T-helper 9 cell (primary cell): ENCODE measurements around the gene ACTN1.

Experiments
- DNase-seq: peaks from one replicate; pipeline ENCODE4 v3.0.0-alpha.2; 2020

ACTN1 gene

GRCh38 chr14:68948686-68949600 is 30.2 kb downstream of the ACTN1 start:
- DNase-seq, result no peak

DNA sequence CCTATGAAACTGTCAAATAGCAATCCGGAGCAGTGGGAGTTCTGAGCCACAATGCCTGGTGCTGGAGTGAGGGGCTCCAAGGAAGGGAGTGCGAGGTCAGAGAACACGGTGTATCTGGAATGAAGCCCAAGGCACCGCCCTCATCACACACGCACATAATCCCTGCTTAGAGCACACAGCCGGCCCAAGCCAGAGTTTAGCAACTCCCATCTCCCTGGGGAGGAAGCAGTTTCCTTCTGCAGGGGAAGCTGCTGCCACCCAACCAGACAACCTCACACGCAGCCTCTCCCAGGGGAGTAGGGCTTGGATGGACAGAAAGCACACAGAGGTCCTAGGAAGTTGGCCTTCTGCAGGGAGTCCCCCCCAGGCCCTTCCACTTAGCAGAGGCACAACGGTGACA is 31.3 kb downstream of the ACTN1 start:
- no peak for DNase-seq

DNA sequence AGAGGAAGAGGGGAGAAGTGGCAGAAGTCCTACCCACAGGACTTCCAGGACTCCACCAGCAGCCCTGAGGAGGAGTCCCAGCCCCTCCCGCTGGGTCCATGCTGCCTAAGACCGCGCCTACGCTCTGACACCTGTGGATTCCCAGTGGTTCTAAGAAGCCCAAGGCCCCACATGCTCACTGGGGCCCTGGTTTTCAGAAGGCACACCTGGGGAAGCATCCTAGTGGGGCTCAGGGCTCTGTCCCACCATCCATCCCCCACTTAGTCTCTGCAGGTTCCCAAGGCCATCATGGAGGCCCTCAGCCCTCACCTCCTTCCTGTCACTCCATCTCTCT is 32.6 kb downstream of the ACTN1 start:
- no peak for DNase-seq

DNA sequence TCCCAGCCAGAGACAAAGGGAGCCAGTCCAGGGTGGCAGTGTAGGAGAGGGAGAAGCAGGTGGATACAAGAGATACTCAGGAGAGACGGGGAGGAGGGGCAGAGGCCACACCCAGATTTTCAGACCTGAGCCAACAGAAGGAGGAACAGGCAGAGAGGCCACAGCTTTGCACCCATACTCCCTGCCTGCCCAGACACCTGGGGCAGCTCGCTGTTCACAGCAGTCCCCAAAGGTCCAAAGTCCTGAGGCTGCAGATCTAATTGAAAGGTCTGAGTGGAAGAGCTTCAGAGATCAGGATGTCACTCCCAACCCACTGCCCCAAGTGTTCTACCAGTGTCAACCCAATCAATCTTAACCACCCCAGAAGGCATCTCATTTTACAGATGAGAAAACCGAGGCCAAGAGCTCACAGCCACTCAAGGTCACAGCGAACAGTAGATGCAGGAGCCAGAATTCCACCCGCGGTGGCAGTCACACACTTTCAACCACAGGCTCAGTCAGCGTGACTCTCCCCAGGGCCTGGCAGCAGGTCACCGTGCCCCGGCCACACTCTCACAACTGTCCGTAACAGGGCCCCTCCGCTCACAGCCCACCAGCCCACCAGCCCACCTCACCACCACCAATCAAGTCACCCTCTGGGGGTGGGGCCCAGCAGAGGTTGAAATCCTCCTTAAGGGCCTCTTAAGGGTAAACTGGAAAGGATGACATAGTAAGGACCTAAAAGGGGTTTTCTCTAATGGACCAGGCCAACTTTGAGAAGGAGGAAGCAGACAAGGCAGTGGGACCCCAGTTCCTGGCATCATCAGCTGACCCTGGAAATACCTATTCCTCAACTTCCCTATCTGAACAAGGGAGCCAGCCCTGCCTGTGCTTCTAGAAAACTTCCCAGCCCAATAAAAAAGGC is 33.3 kb downstream of the ACTN1 start:
- no peak for DNase-seq

- DNase-seq, result no peak
Observed at GRCh38 chr14:68945190-68945584, 33.9 kb downstream of the ACTN1 start.

DNA sequence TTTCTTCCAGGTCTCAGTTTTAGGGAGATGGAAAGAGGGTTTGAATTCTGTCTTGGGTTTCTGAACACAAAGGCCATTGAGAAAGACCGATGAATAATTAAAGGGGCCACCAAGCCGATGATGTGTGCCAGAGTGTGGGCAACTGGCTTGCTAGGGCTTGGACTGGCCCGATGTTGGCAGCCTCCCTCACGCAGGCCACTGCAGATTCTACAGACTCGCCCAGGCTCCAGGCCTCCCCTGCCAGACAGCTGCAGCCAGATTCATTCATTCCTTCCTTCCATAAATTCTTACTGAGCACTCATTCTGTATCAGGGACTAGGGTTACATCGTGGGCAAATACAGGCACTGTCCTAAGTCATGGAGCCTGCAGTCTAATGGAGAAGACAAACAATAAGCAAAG is 34.9 kb downstream of the ACTN1 start:
- no peak for DNase-seq

GRCh38 chr14:68943107-68943506 is 36.0 kb downstream of the ACTN1 start:
- no peak for DNase-seq

DNA sequence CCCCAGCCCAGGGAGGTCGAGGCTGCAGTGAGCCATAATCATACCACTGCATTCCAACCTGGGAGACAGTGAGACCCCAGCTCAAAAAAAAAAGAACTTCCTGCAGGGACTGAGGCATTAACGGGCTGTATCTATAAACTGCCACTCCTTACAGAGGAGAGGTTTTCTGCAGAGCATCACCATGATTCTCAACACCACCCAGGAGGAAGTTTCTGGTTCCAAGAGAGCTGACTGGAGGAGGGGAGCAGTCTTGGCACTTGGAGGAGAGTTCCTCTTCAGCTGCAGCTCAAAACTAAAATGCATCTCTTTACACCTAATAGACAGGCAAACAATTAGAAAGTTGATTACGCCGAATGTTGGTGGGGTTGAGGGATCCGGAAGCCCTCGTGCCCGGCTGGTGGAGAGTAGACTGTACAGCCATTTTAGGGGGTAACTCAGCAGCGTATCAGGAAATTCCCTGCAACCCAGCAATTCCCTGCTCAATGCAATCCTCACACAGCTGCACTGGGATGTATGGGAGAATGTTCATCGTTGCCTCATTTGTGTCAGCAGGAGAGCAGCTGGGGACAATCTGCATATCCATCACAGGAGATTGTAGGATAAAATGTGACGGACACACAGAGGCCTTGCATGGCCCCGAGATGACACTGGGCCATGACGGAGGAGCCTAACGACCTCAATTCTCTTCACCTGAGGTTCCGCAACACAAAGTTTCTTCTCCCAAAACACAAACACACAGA is 36.6 kb downstream of the ACTN1 start:
- no peak for DNase-seq

DNA sequence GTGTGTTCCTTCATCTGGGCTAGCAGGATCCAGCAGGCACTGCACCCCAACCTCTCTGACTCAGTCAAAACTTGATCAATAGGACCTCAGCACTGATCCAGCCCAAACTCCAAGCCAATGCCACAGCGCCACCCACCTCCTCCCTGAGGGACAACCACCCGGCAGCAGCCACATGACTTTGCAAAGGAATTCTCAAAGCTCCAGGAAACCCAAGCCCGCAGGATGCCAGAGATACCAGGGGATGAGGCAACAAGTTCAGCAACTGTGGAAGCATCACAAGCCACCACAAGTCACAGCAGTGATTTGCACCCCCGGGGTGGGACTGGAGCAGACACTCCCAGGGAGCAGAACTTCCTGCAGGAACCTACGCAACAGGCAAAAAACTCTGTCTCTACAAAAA is 37.3 kb downstream of the ACTN1 start:
- no peak for DNase-seq

GRCh38 chr14:68940614-68941185 is 38.4 kb downstream of the ACTN1 start:
- DNase-seq, result no peak

- no peak for DNase-seq
Observed at GRCh38 chr14:68939893-68940613, 39.0 kb downstream of the ACTN1 start.

DNA sequence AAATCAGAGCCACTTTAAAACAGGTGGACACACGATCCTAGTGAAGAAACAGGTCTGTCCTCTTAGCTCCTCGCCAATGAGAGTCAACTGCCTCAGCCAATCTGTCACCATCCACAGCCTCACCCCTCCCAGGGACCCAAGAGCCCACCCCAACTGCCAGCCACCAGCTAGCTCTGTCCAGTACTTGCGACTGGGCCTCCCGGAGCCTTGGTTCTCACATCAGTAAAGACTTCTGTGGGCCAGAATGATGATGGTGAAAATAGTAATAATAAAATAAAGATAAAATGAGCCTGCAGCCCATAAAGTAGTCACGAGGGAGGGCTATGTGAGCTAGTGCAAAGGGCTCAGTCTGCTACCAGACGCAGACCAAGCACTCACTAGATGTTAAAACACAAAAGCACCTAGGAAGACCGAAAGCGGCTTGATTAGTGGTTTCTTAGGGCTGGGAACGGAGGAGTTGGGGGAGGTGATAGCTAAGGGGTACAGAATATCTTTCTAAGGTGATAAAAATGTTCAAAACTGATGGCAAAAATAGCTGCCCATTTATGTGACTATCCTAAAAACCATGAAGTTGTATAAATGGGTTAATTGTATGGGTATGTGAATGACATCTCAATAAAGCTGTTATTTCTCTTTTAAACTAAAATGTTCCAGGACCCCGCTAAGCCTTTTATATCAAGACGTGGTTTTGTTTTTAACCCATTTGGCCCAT is 39.8 kb downstream of the ACTN1 start:
- DNase-seq, result no peak

DNA sequence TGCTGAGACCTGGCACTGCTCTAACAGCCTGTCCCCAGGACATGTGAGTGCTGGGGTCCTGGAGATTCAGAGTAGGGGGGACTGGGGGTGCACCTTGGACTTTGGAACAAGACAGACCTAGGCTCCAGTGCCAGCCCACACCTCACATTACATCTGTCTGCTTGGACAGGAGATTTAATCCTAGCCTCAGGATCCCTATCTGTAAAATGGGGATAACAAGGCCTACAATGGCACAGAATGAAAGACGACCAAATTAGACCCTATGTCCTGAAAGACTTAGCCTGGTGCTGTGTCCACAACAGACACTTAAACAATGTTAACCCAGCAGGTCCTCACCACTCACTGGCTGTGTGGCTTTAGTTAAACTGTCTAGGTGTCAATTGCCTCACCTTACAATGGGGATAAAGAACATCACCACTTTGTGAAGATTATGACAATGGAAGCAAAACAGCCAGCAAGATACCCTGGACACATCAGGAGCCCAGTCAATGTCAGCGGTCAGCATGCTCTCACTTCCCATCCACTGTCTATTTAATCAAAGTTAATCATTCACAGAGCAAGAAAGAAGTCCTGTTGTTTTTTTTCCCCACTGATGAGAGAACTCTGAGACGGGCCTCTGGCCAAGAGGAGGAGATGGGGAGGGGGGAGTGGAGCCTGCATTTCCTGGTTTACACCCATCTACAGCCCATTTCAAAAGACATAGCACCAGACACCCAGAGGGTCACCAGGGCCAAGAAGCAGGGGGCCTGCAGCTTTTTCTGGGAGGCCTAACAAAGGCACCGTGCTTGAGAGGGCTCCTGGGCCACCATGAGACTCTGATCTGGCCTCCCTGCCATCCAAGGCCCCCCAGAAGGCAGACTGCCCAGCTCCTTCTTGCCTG is 40.6 kb downstream of the ACTN1 start:
- no peak for DNase-seq

- no peak for DNase-seq
Observed at GRCh38 chr14:68937471-68938270, 41.4 kb downstream of the ACTN1 start.

DNA sequence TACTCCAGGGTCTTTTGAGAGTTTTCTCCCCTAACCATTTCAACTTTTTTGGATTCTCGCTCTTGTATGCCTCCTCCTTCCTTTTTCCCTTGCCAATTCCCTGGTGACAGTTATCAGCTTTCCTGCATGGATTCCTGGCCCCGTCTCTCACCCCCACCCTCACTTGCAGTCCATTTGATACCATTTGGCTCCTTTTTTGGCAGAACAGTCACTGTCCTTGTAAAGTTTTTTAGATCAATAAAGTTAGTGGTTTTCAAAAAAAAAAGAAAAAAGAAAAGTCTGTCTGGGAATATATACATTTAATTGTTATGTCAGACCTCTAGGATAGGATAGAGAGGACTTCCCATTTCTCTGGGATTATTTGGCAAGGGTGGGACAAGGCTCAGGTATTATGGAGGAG is 42.1 kb downstream of the ACTN1 start:
- no peak for DNase-seq

DNA sequence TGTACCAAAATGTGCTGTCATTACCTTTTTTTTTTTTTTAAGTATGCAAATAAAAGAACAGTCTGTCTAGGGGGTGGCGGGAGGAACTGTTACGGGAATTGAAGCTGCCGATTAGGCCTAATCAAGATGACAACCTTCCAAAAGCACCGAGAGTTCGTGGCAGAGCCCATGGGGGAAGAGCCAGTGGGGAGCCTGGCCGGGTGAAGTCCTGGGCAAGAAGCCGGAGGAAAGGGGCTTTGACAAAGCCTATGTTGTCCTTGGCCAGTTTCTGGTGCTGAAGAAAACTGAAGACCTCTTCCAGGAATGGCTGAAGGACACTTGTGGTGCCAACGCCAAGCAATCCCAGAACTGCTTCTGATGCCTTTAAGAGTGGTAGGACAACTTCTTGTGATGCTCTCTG is 42.6 kb downstream of the ACTN1 start:
- no peak for DNase-seq

DNA sequence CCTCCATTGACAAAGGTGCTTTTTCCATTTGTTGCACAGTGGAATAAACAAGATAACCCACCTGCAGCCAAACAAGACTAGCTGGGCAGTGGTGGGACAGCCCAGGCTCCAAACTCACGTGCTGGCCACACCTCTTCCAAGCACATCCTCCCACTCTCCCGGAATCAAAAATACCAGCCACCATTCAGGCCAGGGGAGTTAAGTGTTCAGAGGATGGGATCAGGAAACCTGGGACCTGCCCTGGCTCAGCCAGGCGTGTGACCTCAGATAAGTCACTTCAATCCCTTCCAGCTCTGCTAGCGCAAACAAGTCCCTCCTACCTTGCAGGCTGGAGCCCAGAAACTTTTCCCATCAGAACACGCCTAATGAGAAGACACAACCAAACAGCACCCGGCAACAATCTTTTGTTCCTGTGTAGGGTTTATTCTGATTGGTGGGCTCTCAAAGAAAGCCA is 43.3 kb downstream of the ACTN1 start:
- no peak for DNase-seq

- no peak for DNase-seq
Observed at GRCh38 chr14:68934066-68934465, 45.0 kb downstream of the ACTN1 start.

DNA sequence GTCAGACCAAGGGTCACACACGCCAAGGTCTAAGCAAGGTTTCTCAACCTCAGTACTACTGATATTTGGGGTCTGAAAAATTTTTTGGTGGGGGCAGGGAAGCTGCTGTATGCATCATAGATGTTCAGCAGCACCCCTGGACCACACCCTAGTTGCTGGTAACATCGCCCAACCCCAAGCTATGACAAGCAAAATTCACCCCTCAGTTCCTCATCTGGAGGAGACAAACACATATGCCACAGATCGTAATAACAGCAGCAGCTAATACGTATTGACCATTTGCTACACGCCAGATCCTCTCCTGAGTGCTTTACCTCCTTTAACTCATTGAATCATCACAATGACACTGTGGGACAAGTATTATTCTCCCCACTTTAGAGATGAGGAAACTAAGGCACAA is 46.4 kb downstream of the ACTN1 start:
- DNase-seq, result no peak
